Vagina (tissue), 2 donors: ENCODE results near the gene POU2F1.

Experiments used
- CTCF ChIP-seq, 3 experiments: fragments of 450-650 bp in 2 of 3; fragments of 200-600 bp in 1 of 3; sonication (generic) in 1 of 3; IDR thresholded peaks; one replicate each; pipeline ENCODE4 v1.5.1; 2017 to 2019; ENCODE audit warnings: antibody characterized with exemption in 3 of 3, mild to moderate bottlenecking in 2 of 3, moderate library complexity in 2 of 3
- POLR2A ChIP-seq, 2 donors: fragments of 450-650 bp; IDR thresholded peaks; one replicate each; pipeline ENCODE4 v1.6.1; 2017; ENCODE audit warnings: antibody characterized with exemption in 2 of 2, mild to moderate bottlenecking in 2 of 2, moderate library complexity in 2 of 2
- POLR2AphosphoS5 ChIP-seq, 2 donors: sonication (generic); formaldehyde crosslinking; IDR thresholded peaks; one replicate each; pipeline ENCODE4 v1.9.0; 2017; ENCODE audit warnings: antibody characterized with exemption in 2 of 2, mild to moderate bottlenecking in 2 of 2, low read depth in 1 of 2; ENCODE audit not compliant: insufficient read depth in 1 of 2

GRCh38 chr1:167305059-167305705 is 84.5 kb downstream of the POU2F1 start:
- TF ChIP-seq POLR2AphosphoS5 (IDR thresholded peaks at IDR 0.05; ENCODE audit: insufficient read depth in 1 of 2, low read depth in 1 of 2) = no peak
- TF ChIP-seq CTCF (IDR thresholded peaks at IDR 0.05) = no peak
- no peak for TF ChIP-seq POLR2A (IDR thresholded peaks at IDR 0.05)
